Middle frontal gyrus (tissue), 1 donor: ENCODE results near the gene IL1A.

Experiments used
- DNase-seq: peaks from one replicate; pipeline ENCODE4 v3.0.0-alpha.2; 2015; ENCODE audit warnings: low spot score; ENCODE audit errors: extremely low spot score

The IL1A gene

DNA sequence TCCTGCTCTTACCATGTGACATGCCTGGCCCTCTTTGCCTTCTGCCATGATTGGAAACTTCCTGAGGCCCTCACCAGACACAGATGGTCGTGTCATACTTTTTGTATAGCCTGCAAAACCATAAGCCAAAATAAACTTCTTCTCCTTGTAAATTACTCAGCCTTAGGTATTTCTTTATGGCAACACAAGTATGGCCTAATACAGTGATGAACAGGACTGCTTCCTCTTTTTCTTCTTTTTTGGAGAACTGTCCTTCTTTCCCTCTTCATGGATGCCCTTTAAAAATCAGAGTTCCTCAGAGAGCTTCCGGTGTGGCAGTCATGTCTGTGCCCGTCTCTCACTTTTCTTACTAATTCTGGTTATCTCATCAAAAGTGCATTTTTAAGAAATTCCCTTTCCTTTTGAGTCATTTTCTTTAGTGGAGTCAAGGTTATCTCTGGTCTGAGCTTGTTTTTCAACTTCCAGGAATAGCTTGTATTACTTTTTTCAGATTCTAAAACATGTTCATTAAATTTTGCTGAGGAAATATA, 9.2 kb upstream of the IL1A start:
- no peak for DNase-seq

DNA sequence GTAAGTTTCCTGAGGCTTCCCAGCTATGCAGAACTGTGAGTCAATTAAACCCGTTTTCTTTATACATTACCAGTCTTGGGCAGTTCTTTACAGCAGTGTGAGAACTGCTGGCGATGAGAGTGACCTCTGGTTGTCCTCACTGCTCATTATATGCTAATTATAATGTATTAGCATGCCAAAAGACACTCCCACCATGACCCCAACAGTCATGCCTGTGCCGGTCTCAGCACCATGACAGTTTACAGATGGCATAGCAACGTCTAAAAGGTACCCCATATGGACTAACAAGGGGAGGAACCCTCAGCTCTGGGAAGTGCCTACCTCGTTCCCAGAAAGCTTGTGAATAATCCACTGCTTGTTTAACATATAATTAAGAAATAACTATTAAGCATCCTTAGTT, 8.1 kb upstream of the IL1A start:
- no peak for DNase-seq

DNA sequence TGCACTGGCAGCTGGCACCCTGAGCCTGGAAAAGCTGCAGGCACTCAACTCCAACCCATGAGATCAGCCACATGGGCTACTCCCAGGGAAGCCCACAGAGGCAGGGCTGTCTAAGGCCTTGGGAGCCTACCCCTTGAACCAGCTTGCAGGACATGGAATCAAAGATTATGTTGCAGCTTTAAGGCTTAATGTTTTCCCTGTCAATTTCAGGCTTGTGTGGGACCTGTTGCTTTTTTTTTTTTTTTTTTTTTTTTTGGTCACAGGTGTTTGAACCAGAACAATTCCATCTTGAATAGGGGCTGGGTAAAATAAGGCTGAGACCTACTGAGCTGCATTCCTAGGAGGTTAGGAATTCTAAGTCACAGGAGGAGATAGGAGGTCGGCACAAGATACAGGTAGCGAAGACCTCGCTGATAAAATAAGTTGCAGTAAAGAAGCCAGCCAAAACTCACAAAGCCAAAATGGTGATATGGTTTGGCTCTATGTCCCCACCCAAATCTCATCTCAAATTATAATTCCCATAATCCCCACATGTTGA, 7.5 kb upstream of the IL1A start:
- DNase-seq = no peak

DNA sequence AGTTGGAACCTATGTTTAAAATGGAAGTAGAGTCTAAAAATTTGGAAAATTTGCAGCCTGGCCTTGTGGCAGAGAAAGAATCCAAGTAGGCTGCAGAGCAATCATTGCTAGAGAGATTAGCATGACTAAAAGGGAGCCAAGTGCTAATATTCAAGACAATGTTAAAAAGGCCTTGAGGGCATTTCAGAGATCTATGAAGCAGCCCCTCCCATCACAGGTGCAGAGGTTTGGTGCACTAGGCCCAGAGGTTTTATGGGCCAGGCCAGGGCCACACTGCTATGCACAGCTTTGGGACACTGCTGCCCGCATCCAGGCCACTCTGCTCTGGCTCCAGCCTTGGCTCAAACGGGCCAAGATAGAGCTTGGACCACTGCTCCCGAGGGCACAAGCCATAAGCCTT, 6.7 kb upstream of the IL1A start:
- no peak for DNase-seq

DNA sequence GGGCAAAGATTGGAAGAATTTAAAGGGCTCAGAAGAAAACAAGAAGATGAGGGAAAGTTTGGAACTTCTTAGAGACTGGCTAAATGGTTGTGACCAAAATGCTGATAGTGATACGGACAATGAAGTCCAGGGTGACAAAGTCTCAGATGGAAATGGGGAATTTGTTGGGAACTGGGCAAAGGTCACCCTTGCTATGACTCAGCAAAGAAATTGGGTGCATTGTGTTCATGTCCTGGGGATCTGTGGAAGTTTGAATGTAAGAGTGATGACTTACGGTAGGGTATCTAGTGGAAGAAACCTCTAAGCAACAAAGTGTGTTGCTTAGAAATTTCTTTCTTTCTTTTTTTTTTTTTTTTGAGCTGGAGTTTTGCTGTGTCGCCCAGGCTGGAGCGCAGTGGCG, 6.0 kb upstream of the IL1A start:
- DNase-seq = no peak

DNA sequence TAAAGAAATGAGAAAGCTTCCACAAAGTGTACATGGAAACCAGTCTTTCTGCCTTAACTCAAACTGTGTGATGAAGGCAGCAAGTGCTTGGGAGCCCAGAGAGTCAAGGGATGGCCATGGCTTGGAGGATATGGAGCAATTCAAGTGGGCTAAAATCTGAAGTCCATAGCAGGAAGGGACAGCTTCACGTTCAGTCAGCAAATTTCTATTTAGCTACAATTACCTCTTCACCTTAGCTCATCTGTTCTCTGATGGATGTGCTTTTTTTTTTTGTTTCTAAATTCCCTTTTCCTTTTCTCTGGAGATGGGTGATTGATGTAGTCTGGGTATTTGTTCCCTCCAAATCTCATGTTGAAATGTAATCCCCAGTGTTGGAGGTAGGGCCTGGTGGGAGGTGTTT, 4.9 kb upstream of the IL1A start:
- no peak for DNase-seq

DNA sequence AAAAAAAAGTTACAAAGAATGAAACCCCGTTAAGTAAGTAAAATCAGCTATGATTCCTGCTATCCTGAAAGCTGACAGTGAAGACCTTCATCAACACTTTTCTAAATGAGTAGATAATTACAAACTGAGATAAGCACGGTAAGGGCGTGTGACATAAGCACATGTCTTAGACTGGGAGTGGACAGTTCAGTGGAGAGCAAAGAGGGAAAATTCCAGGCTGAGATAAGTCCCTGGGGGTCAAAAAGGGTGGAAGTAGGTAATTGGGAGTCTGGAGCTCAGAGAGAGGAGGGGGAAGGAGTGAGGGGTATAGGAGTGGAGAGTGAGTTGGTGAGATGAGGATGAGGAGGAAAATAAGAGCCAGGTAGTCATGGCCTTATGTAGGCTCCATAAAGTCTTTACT, 4.4 kb upstream of the IL1A start:
- DNase-seq = no peak

DNA sequence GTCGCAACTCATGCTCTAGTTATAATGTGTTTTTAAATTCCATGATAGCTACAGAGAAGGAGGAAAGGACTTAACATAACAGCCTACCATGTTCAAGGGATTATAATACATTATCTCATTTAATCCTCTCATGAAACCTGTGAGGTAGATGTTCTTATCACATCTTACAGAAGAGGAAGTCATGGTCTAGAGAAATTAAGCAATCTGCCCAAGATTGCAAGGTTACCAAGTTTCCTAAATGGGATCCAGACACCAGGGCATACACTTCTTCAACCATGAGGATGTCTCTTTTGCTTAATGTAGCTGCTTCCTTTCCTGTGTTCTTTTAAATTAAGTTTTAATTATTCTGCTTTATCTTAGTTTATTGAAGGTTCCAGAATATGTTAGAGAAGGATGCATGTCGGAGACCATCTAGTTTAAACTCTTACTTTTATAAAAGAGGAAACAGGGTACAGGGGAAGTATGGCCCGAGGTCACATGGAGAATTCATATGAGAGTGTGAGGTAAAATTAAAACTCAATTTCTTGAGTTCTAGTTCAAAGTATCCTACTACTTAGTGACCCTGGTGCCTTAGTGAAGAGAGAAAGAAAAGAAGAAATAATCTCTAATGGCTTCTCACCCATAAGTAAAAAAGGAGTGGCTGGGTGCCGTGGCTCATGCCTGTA, 3.6 kb upstream of the IL1A start:
- no peak for DNase-seq

DNA sequence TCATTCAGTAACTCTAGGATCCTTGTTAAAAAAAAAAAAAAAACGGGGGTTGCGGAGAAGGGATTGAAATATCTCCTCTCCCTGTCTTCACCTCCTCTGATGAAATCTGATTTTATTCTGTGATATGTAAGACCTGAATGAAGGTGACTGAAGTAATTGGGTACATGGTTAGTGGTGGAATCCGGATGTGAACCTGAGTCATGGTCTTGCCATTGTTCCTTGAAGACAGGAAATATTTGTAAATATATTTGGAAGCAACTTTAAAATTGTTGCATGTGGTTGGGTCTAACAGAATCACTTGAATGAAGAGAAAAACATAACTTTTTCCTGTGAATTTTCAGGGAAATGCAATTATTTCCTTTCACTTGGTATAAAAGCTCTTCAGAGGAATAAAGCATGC, 3.0 kb upstream of the IL1A start:
- DNase-seq = no peak

DNA sequence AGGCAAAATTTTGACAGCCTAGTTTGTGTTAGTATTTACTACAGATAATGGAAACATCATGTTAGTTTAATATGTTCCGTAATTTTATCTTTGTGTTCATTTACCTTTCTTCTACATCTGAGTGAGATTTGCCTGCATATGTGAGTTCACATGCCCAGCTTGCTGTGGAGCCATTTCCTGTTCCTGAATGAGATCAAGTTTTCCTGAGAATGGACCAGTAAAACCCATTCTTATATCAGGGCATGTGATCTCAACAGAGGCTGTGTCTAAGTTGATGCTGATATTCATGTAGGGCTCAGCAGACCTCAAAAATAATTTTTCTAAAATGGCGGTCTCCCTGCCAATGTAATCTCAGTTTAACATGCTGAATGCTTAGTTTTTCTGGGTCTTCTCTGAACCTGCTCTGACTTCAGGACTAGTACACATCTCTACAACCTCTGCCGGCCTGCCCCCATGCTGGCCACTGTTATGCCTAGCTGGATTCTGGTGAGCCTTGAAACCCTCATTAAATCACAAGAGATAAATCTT, 1.0 kb downstream of the IL1A start:
- no peak for DNase-seq

DNA sequence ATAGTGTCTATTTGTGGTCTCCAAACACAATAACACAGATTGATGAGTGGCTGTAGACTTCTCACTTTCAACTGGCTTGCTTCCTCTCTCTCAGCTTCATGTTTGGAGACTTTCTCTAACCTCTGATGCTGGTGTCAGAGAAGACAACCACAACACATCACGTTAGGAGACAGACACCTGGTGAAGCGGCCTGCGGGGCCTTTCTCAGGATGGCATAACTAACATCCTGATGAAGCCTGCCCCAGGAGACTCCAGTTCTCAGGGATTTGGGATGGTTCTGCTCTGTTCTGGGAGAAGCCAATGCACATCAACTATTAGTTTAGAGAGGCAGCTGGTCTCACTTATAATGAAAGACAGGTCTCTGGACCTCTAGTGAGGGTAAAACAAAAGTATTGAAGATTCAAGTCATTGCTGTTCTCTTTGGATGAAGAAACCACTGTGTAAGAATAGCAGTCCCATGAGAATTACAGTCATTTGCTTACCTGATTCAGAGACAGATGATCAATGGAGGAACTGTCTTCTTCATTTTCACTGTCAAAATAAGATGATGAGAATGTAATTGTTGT, 2.0 kb downstream of the IL1A start:
- no peak for DNase-seq

DNA sequence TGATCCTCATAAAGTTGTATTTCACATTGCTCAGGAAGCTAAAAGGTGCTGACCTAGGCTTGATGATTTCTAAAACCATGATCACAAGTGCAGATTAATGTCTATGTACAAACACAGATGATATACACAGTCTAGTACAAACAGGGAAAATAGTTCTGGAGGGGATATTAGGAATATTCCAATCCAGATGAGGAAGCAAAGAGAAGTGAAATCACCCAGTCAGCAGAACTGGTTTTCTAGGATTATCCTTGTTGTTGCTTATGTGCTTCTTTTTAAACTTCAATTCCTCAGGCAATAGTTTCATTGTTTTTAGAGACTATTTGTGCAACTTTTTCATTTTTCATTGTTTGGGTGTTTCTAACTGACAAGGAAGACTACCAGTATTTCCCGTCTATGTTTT, 4.7 kb downstream of the IL1A start:
- no peak for DNase-seq

DNA sequence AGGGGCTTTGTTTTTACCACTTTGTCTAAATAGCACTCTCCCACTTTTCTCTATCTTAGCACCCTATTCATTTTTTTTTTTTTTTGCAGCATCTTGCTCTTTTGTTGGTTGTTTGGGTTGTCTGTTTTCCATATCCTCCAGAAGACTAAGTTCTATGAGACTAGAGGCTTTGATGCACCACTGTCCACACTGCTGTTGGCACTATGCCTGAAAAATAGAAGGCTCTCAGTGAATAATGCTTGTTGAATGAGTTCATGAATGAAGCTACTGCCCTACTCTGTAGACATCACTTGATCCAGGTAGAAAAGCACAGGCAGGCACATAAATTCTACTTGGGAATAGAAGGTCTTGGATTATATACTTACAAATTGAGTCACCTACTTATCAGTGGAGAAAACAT, 7.3 kb downstream of the IL1A start:
- no peak for DNase-seq

DNA sequence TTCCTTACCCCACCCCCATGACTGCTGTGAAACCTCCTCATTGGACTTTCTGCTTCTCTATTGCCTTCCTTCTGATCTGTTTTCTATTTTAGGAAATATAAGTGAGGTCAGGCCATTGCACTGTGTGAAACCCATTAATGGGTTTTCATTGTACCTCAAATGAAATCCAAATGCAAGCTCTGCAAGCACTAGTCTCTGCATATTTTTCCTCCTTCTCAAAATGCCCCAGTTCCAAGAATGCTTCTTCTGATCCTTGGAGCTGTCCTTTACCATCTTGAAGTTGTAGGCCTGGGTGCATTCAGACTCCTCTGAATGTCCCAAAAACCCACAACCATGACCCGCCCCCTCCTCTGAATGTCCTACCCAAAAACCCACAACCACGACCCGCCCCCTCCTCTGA, 8.2 kb downstream of the IL1A start:
- DNase-seq = no peak

DNA sequence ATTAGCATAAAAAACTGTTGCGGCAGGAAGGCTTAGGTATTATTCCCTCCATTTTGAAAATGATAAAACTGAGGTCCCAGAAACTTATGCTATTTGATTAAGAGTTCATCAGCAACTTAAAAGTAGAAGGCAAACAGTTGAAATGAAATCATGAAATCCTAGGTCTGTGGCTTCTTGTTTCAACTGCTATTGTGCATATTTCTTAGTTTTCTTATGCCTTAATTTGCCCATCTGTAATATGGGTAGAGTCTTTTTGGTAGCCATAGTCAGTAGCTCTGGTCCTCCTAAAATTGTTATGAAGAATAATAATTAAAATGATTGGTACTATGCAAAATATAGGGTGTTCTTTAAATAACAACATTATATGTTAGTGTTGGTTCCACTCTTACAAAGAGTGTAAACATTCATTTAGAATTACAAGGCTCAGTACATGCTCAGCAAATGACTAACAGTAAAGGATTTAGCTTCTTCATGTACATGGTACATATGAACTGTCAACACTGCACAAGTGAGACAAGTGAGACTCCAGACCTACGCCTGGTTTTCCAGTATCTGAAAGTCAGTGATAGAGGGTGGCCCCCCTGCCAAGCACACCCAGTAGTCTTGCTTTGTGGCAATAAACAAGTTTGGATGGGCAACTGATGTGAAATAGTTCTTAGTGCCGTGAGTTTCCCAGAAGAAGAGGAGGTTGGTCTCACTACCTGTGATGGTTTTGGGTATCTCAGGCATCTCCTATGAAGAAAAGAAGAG, 9.6 kb downstream of the IL1A start:
- no peak for DNase-seq

DNA sequence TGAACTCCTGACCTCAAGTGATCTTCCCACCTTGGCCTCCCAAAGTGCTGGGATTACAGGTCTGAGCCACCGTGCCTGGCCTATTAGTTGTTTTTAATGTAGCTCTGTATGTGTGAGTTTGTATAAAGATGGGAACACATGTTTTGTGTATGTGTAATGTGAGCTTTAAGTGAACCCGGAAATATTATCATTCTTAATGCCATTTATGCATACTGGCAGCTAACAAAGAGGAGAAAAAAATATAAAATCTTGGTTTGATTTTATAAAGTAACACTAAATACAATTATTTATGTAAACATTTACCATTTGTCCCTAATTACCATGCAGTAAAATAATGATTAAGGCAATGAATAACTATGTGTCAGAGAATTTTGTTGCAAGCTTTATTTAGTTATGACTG, 10.7 kb downstream of the IL1A start:
- DNase-seq = no peak

DNA sequence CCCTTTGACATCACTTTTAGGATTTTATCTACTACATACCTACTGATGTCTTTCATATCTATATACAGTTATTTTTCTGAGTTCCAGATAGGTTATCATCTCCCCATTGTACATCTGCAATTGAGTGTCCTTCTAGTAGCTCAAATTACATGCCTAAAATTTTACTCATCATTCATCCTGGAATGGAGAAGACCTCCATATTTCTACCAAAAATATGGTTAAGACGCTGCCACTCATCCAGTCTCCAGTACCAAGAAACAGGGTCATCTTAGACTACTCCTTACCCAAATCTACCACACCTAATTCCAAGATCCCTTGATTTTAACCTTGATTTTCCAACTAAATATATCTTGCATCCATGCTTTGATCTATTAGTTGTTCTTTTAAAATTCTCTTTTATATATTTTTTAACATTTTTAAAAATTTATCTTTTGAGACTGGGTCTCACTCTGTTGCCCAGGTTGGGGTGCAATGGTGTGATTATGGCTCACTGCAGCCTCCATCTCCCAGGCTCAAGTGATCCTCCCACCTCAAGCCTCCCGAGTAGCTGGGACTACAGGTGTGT, 11.3 kb downstream of the IL1A start:
- no peak for DNase-seq

DNA sequence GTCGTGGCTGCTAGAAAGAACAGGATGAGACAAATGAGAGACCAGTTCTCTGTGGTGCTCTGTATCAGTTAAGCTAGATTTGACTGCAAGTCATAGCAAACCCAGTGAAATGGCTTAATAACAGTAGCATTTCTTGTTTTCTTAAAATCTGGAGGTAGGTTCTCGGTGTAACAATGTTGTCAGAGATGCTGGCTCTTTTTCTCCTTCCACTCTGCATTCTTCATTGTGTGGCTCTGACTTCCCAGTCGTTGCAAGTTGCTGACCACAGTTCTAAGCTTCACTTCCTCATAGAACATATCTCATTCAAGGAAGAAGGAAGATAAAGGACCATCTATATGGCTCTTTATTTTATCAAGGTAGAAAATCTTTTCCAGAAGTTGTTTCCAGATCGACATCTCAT, 12.0 kb downstream of the IL1A start:
- no peak for DNase-seq

DNA sequence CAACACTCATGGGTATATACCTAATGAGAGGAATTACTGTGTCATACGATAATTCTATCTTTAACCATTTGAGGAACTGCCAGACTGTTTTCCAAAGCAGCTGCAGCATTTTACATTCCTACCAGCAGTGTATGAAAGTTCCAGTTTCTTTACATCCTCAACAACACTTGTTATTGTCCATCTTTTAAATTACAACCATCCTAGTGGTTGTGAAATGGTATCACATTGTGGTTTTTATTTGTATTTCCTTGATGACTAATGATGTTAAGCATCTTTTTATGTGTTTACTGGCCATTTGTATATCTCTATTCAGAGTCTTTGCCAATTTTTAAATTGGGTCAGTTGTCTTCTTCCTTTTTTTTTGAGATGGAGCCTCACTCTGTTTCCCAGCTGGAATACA, 15.9 kb downstream of the IL1A start:
- DNase-seq = no peak

DNA sequence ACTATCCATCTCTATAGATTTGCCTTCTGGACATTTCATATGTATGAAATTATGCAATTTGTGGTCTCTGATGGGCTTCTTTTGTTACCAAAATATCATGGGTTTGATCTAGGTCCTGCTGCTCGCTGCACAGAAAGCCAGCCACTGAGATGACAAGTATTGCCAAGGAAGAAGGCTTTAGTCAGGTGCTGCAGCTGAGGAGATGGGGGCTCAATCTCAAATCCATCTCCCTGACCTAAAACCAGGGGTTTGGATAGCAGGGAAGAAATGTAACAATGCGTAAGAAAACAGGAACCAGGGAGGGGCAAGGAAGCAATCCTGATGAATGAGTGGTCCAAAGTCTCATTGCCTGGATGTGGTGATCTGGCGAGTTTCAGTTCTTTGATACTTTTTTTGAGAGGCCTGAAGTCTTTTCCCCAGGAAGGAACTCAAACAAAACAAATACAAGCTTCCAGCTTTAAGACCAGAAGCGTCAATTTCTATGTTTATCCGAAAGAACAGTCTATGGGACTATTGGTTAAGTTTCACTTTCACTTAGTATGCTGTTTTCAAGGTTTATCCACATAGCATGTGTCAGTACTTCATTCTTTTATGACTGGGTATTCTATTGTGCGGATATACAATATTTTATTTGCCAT, 16.5 kb downstream of the IL1A start:
- no peak for DNase-seq

DNA sequence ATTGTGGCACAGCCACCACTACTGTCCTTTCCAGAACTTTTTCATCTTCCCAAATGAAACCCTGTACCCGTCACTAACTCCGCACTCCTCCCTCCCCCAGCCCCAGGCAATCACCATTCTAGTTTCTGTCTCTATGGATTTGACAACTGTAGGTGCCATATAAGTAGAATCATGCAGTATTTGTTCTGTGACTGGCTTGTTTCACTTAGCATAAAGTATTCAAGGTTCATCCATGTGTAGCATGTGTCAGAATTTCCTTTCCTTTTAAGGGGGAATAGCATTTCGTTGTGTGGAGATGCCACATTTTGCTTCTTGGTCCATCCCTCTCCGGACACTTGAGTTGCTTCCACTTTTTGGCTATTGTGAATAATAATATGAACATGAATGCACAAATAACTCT, 19.0 kb downstream of the IL1A start:
- DNase-seq = no peak
